ENCODE data around the gene LSAMP. TPM values are rescaled to one million over a fixed set of nuclear protein-coding genes. Genes with fewer than 3 reads are reported as not detected.

LSAMP gene
- total RNA-seq, 1 donor from 2014 or later, result 18.0 TPM

DNA sequence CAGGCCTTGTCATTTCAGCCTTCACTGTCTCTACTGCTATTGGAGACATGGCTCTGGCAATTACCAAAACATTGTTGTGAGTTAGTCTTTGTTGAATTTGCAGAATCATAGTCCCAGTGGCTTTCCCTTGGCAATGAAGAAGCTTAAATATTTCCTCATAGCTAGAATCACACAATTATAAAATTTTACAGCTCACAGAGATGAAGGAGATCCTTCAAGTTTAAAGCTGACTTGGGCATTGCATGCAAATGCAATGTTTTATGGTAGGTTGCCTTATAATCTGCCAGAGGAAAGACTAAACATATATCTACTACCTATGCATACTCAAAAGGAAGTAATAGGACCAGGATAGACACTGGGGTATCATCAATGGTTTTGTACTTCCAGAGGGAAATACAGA is 90.9 kb downstream of the LSAMP start:
- Mint-ChIP-seq H3K4me1 (no peaks in the 10 kb centered on the region), H3K27ac (no peak overlapping the region), H3K36me3 (peaks cover 2% of the 10 kb centered on the region), H3K9me3 (no peaks in the 10 kb centered on the region), H3K27me3 (ENCODE audit: insufficient read depth, low read depth) (peaks cover 2% of the 10 kb centered on the region), H3K4me3 (no peak overlapping the region)
- no peaks in the 10 kb centered on the region for H4K20me1 ChIP-seq (ENCODE audit: low read depth)
- no peak overlapping the region for H2AFZ ChIP-seq (replicated peaks)
- H3K9ac ChIP-seq, result no peak overlapping the region
- H3K9me3 ChIP-seq (ENCODE audit: low read depth), result no peaks in the 10 kb centered on the region
- no peaks in the 10 kb centered on the region for H3K27me3 ChIP-seq
- TF ChIP-seq, protein P1, sequence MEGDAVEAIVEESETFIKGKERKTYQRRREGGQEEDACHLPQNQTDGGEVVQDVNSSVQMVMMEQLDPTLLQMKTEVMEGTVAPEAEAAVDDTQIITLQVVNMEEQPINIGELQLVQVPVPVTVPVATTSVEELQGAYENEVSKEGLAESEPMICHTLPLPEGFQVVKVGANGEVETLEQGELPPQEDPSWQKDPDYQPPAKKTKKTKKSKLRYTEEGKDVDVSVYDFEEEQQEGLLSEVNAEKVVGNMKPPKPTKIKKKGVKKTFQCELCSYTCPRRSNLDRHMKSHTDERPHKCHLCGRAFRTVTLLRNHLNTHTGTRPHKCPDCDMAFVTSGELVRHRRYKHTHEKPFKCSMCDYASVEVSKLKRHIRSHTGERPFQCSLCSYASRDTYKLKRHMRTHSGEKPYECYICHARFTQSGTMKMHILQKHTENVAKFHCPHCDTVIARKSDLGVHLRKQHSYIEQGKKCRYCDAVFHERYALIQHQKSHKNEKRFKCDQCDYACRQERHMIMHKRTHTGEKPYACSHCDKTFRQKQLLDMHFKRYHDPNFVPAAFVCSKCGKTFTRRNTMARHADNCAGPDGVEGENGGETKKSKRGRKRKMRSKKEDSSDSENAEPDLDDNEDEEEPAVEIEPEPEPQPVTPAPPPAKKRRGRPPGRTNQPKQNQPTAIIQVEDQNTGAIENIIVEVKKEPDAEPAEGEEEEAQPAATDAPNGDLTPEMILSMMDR (IDR thresholded peaks at IDR 0.05), result no peak
- no peak for TF ChIP-seq EZH2 (IDR thresholded peaks at IDR 0.05)
- no peak for TF ChIP-seq EZH2phosphoT487 (IDR thresholded peaks at IDR 0.05)
- H3F3A ChIP-seq (ENCODE audit: low read depth), result no peaks in the 10 kb centered on the region
- H3K4me1 ChIP-seq, result peaks cover 23% of the 10 kb centered on the region
- H3K4me2 ChIP-seq, result no peak overlapping the region
- H3K4me3 ChIP-seq, result no peak overlapping the region
- H3K79me2 ChIP-seq (ENCODE audit: low read depth), result peaks cover 5% of the 10 kb centered on the region
- DNase-seq (ENCODE audit: low spot score), result no peak
- H3K36me3 ChIP-seq, result peaks cover 4% of the 10 kb centered on the region
- no peak overlapping the region for H3K27ac ChIP-seq

DNA sequence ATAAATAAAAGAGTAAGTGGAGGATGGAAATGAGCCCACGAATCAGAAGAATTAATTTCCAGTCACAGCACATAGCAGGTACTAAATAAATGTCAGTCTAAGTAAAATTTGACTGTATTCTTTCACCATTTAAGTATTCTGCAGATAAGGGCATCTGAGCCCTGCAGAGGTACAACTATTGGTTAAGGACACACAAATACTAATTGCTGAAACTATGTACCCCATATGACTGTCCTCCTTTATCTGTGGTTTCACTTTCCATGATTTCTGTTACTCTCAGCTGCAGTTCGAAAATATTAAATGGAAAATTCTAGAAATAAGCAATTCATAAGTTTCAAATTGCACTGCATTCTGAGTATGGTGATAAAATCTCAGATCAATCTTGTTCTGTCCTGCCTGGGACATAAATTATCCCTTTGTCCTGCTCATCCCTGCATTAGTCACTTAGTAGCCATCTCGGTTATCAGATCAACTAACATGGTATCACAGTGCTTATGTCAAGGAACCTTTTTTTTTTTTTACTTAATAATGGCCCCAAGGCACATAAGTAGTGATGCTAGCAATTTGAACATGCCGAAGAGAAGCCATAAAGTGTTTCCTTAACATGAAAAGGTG is 95.1 kb downstream of the LSAMP start:
- no peak overlapping the region for H3K4me3 ChIP-seq
- H3K27me3 ChIP-seq, result no peaks in the 10 kb centered on the region
- Mint-ChIP-seq H3K9me3 (no peaks in the 10 kb centered on the region), H3K4me1 (no peaks in the 10 kb centered on the region), H3K4me3 (no peak overlapping the region), H3K27me3 (ENCODE audit: insufficient read depth, low read depth) (peaks cover 2% of the 10 kb centered on the region), H3K27ac (no peak overlapping the region), H3K36me3 (peaks cover 2% of the 10 kb centered on the region)
- H3K27ac ChIP-seq, result no peak overlapping the region
- H2AFZ ChIP-seq (replicated peaks), result no peak overlapping the region
- no peaks in the 10 kb centered on the region for H3K9me3 ChIP-seq (ENCODE audit: low read depth)
- TF ChIP-seq EZH2phosphoT487 (IDR thresholded peaks at IDR 0.05) (no peak), EZH2 (IDR thresholded peaks at IDR 0.05) (no peak)
- TF ChIP-seq, protein P1 (IDR thresholded peaks at IDR 0.05), result no peak
- no peaks in the 10 kb centered on the region for H3K79me2 ChIP-seq (ENCODE audit: low read depth)
- H3K4me2 ChIP-seq, result no peak overlapping the region
- H4K20me1 ChIP-seq (ENCODE audit: low read depth), result no peaks in the 10 kb centered on the region
- H3K4me1 ChIP-seq, result peaks cover 12% of the 10 kb centered on the region
- DNase-seq (ENCODE audit: low spot score), result no peak
- no peak overlapping the region for H3K9ac ChIP-seq
- no peaks in the 10 kb centered on the region for H3K36me3 ChIP-seq
- H3F3A ChIP-seq (ENCODE audit: low read depth), result no peaks in the 10 kb centered on the region

DNA sequence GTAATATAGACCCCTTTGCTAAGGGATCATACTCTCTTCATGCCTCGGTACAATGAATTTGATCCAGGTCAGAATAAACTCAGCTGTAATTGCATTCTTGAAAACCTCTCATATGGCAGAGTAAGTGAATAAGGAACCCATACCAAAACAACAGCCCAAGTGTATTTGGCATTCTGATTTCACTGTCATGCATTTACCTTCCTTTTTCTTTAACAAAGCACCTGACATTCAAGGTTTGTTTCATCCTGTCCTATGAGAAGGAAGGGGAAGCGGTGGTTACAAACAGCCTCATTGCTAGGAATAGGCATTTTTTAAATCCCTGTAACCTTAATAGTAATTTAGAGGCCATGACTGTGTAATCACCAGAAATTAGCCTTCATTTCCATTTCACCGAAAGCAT is 97.1 kb downstream of the LSAMP start:
- Histone ChIP-seq H3K27ac (no peak overlapping the region), H3K9ac (no peak overlapping the region), H3K27me3 (no peaks in the 10 kb centered on the region), H3F3A (ENCODE audit: low read depth) (no peaks in the 10 kb centered on the region), H3K4me2 (no peak overlapping the region), H3K79me2 (ENCODE audit: low read depth) (no peaks in the 10 kb centered on the region), H4K20me1 (ENCODE audit: low read depth) (no peaks in the 10 kb centered on the region), H3K9me3 (ENCODE audit: low read depth) (no peaks in the 10 kb centered on the region), H3K4me1 (peaks cover 12% of the 10 kb centered on the region), H3K4me3 (no peak overlapping the region), H3K36me3 (no peaks in the 10 kb centered on the region), H2AFZ (replicated peaks) (no peak overlapping the region)
- Mint-ChIP-seq H3K36me3 (no peaks in the 10 kb centered on the region), H3K4me3 (no peak overlapping the region), H3K27me3 (ENCODE audit: insufficient read depth, low read depth) (peaks cover 2% of the 10 kb centered on the region), H3K9me3 (no peaks in the 10 kb centered on the region), H3K4me1 (no peaks in the 10 kb centered on the region), H3K27ac (no peak overlapping the region)
- TF ChIP-seq, protein P1 (IDR thresholded peaks at IDR 0.05), result no peak
- TF ChIP-seq EZH2phosphoT487 (IDR thresholded peaks at IDR 0.05), result no peak
- no peak for DNase-seq (ENCODE audit: low spot score)

Data from neural progenitor cell (in vitro differentiated cells).